GM12891 (cell line): ENCODE results near the gene TRAF3.

Experiments
- DNase-seq: peaks from one replicate; pipeline ENCODE4 v3.0.0; 2011; ENCODE audit warnings: low spot score; ENCODE audit not compliant: insufficient read length
- FAIRE-seq: peaks from 2 replicates; lab custom pipeline; 2011; peaks lifted over from hg19 to GRCh38; lab: Jason Lieb, UNC
- PAX5 ChIP-seq: IDR thresholded peaks from 2 replicates; pipeline ENCODE4 v1.6.1; 2011; ENCODE audit warnings: low read length, moderate library complexity, mild to moderate bottlenecking; ENCODE audit not compliant: insufficient read depth, severe bottlenecking
- POLR2A ChIP-seq: IDR thresholded peaks from 2 replicates; pipeline ENCODE4 v1.6.1; 2011; ENCODE audit warnings: low read depth, low read length, control low read depth
- POLR2AphosphoS5 ChIP-seq: IDR thresholded peaks from 2 replicates; pipeline ENCODE4 v1.6.1; 2011; ENCODE audit warnings: low read depth, low read length, control low read depth
- POU2F2 ChIP-seq: IDR thresholded peaks from 2 replicates; pipeline ENCODE4 v1.6.1; 2011; ENCODE audit warnings: low read depth, mild to moderate bottlenecking, control low read depth, low read length, moderate library complexity
- SPI1 ChIP-seq: IDR thresholded peaks from 2 replicates; pipeline ENCODE4 v1.6.1; 2011; ENCODE audit warnings: low read depth, low read length, control low read depth
- TAF1 ChIP-seq: IDR thresholded peaks from 2 replicates; pipeline ENCODE4 v1.6.1; 2011; ENCODE audit warnings: low read depth, low read length, control low read depth

Gene TRAF3

GRCh38 chr14:102905116-102906108 lies 128.2 kb downstream of the TRAF3 start:
- DNase-seq (no peak), FAIRE-seq (no peak)
- TF ChIP-seq POLR2AphosphoS5, result no peak
- TF ChIP-seq PAX5, result no peak
- no peak for TF ChIP-seq POU2F2
- TF ChIP-seq SPI1, result no peak
- TF ChIP-seq TAF1, result no peak
- TF ChIP-seq POLR2A, result no peak

DNA sequence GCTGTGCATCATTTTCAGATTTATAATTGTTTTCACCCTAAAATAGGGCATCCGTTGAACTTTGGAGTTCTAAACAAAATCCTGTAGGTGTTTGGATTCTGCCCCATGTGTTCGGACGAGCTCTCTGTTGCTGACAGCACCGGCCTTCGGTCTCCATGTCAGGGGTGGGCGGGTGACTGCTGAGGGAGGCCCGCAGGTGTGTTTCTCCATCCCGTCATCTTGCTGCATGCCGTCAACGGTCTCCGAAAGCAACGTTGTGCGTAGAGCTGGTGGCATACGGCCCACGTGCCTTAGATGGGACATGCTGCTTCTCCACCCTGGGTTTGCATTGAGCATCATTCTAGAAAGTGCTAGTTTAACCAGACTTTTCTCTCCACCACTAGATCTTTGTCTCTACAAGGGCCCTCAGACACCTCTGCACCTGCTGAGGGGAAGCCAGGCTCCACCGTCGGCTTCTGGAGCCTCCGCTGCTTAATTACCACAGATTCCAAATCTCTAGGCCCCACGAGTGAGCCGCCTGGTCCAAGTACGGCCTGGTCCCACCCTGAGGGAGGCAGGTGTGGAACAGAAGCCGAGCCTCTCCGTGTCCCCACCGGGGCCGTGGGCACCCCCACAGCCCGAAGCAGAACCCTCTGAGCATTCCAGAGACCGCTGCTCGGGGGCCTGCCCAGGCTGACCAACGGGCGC lies 129.5 kb downstream of the TRAF3 start:
- TF ChIP-seq POLR2A, result 0 out of 2 replicates have a peak, but pooled peaks have one; percentile 23
- TF ChIP-seq POLR2AphosphoS5, result no peak
- DNase-seq (no peak), FAIRE-seq (no peak)

GRCh38 chr14:102907303-102907844 lies 130.1 kb downstream of the TRAF3 start:
- no peak for FAIRE-seq
- peak; percentile 14 for DNase-seq
- TF ChIP-seq POLR2A, result 0 out of 2 replicates have a peak, but pooled peaks have one; percentile 0
- peak; percentile 44; the same call in 1 of the 2 replicates for TF ChIP-seq POLR2AphosphoS5
- TF ChIP-seq PAX5, result no peak

GRCh38 chr14:102907980-102908730 lies 130.9 kb downstream of the TRAF3 start:
- DNase-seq, result peak; percentile 22
- no peak for FAIRE-seq

GRCh38 chr14:102908766-102909455 lies 131.7 kb downstream of the TRAF3 start:
- no peak for TF ChIP-seq PAX5
- no peak for TF ChIP-seq POLR2A
- TF ChIP-seq POLR2AphosphoS5, result no peak
- TF ChIP-seq POU2F2, result no peak
- no peak for TF ChIP-seq TAF1
- no peak for TF ChIP-seq SPI1
- DNase-seq (no peak), FAIRE-seq (no peak)

More at GRCh38 chr14:102907980-102908730, 130.9 kb downstream of the TRAF3 start:
- no peak for TF ChIP-seq POLR2A
- peak; percentile 40; the same call in 1 of the 2 replicates for TF ChIP-seq POLR2AphosphoS5

GRCh38 chr14:102909462-102909861 lies 132.2 kb downstream of the TRAF3 start:
- FAIRE-seq, result no peak
- no peak; the same call in 1 of the 2 replicates for TF ChIP-seq POLR2A
- no peak for TF ChIP-seq PAX5
- no peak for TF ChIP-seq POU2F2
- peak; percentile 82 for TF ChIP-seq POLR2AphosphoS5
- DNase-seq, result no peak

- TF ChIP-seq SPI1, result no peak
- no peak for TF ChIP-seq TAF1
- TF ChIP-seq POU2F2, result no peak
- no peak for TF ChIP-seq POLR2AphosphoS5
- TF ChIP-seq POLR2A, result no peak
- no peak for TF ChIP-seq PAX5
- peak; percentile 20 for DNase-seq
- FAIRE-seq, result no peak
These were observed 132.7 kb downstream of the TRAF3 start for GRCh38 chr14:102909911-102910310.

- TF ChIP-seq SPI1 (no peak), POLR2A (0 out of 2 replicates have a peak, but pooled peaks have one; percentile 13)
- no peak for FAIRE-seq
- no peak for DNase-seq
These were observed 133.2 kb downstream of the TRAF3 start for GRCh38 chr14:102910442-102910841.

DNA sequence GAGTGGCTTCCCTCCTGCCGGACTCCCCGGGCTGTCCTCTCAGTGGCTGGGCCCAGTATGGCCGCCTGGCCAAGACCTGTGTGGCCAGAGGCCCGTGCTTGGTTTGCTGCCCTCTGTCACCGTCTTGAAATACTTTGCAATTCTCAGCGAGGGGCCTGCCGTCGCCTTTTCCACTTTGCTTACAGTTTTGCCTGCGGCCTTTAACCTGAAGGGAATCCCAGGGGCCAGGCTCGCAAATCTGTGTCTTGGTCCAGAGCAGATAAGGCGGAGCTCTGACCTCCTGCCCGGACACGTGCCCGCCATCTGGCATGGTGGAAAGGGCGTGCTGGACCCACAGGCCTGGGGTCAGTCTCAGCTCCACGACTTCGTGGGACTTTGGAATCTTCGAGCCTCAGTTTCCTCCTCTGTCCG lies 134.3 kb downstream of the TRAF3 start:
- FAIRE-seq (no peak), DNase-seq (no peak)
- TF ChIP-seq PAX5, result no peak
- TF ChIP-seq SPI1, result no peak
- no peak for TF ChIP-seq POLR2AphosphoS5
- no peak for TF ChIP-seq TAF1
- no peak for TF ChIP-seq POU2F2
